ENCODE measurements around the gene EPHA2.
"Not testable (repeated sequence)": the region's sequence is repeated elsewhere in the genome, so short reads cannot be mapped to it uniquely, and the experiment has no call there.

Gene EPHA2

GRCh38 chr1:16183765-16184556 is 28.1 kb upstream of the EPHA2 start:
- DNase-seq = no peak

GRCh38 chr1:16183179-16183578 is 27.3 kb upstream of the EPHA2 start:
- DNase-seq = no peak

- peak; percentile 85 for DNase-seq
Observed at GRCh38 chr1:16181887-16182719, 26.2 kb upstream of the EPHA2 start.

- no peak for DNase-seq
Observed at GRCh38 chr1:16180291-16180824, 24.5 kb upstream of the EPHA2 start.

GRCh38 chr1:16178596-16179497 is 23.0 kb upstream of the EPHA2 start:
- DNase-seq = no peak

- no peak for DNase-seq
Observed at GRCh38 chr1:16177306-16177705, 21.4 kb upstream of the EPHA2 start.

- DNase-seq = no peak
Observed at GRCh38 chr1:16176653-16177052, 20.8 kb upstream of the EPHA2 start.

- peak; percentile 90 for DNase-seq
Observed at GRCh38 chr1:16175610-16176553, 20.0 kb upstream of the EPHA2 start.

- peak; percentile 65 for DNase-seq
Observed at GRCh38 chr1:16174886-16175598, 19.2 kb upstream of the EPHA2 start.

GRCh38 chr1:16174261-16174868 is 18.5 kb upstream of the EPHA2 start:
- DNase-seq = no peak

GRCh38 chr1:16173447-16174260 is 17.8 kb upstream of the EPHA2 start:
- peak; percentile 17 for DNase-seq

- no peak for DNase-seq
Observed at GRCh38 chr1:16172964-16173446, 17.1 kb upstream of the EPHA2 start.

- no peak for DNase-seq
Observed at GRCh38 chr1:16172218-16172830, 16.5 kb upstream of the EPHA2 start.

GRCh38 chr1:16171314-16172151 is 15.7 kb upstream of the EPHA2 start:
- no peak for DNase-seq

- DNase-seq = no peak
Observed at GRCh38 chr1:16170283-16170673, 14.4 kb upstream of the EPHA2 start.

- no peak for DNase-seq
Observed at GRCh38 chr1:16168622-16169360, 12.9 kb upstream of the EPHA2 start.

- DNase-seq = not testable (repeated sequence)
Observed at GRCh38 chr1:16168144-16168495, 12.3 kb upstream of the EPHA2 start.

All from eye (tissue), 1 donor.